NCI-H2171 treated with DMSO at 0.1 percent for 48 hours (cell line): Measurements from ENCODE around the gene CARMIL1.
A peak's percentile ranks its signal among the peaks of the same experiment; 100 is the strongest.
"Not testable (repeated sequence)": the region's sequence is repeated elsewhere in the genome, so short reads cannot be mapped to it uniquely, and the experiment has no call there.

ENCODE experiments used
- DNase-seq: peaks from one replicate; lab custom pipeline; 2025; lab: John Stamatoyannopoulos, UW

CARMIL1 gene

DNA sequence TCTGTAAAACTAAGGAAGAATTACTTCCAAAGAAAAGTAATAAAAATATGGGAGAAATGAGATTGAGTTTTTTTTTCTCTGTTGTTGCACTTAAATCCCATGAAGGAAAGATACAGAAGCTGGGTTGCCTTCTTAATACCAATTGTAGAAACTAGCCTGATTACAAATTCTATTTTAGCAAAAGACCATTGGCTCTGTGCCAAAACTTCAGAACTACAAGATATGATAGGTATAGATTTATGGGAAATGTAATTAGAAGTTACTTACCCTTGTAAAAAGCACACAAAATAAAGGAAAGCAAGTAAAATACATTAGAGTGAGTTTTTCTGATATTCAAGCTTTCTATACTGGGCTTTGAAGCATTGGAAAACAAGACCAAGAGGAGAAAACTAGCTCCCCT is 299.4 kb downstream of the CARMIL1 start:
- DNase-seq, result no peak

DNA sequence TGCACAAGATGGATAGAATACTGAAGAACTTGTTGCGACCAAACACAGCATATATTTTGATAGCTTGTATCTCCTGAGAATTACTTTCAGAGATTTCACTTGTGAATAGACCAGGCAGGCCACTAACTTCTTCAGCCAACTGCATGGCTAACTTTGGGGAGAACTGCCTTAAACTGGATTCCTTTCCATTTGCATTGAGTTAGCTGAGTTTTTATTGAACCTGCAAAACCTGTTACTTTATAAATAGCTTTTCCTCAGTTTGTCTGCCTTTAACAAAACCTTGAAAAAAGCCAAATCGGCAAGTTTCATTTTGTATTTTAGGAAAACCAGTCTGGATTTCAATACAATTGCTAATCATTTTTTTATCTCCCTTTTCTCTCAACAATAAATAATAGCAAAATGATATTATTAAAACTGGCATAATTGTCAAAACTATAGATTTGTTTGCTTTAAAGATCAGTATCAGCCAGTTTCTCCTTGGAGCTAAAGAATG is 300.3 kb downstream of the CARMIL1 start:
- no peak for DNase-seq

GRCh38 chr6:25579902-25580495 is 300.8 kb downstream of the CARMIL1 start:
- no peak for DNase-seq

GRCh38 chr6:25582101-25582500 is 302.9 kb downstream of the CARMIL1 start:
- no peak for DNase-seq

DNA sequence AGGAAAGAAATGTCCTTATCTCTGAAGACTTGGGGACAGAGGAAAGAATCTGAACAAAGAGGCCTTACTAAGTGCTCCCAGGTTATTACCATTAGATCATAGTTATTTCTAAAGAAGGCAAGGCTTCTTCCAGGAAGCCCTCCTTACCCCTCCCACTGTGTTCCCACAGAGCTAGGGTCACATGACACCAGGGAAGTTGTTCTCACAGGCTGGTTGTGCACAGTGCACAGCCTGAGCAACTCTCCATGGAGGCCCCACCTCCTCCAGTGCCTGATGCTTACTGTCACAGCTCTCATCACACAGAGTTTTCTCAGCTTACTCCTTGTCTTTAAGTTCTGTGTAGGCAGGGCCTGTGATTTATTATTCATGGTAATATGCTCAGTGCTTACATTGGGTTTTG is 303.9 kb downstream of the CARMIL1 start:
- DNase-seq, result no peak

GRCh38 chr6:25583906-25584305 is 304.7 kb downstream of the CARMIL1 start:
- no peak for DNase-seq

- no peak for DNase-seq
These were observed 306.1 kb downstream of the CARMIL1 start for GRCh38 chr6:25585225-25585624.

DNA sequence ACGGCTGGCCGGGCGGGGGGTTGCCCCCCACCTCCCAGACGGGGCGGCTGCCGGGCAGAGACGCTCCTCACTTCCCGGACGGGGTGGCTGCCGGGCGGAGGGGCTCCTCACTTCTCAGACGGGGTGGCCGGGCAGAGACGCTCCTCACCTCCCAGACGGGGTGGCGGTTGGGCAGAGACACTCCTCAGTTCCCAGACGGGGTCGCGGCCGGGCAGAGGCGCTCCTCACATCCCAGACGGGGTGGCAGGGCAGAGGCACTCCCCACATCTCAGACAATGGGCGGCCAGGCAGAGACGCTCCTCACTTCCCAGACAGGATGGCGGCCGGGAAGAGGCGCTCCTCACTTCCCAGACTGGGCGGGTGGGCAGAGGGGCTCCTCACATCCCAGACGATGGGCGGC is 306.9 kb downstream of the CARMIL1 start:
- DNase-seq, result not testable (repeated sequence)

GRCh38 chr6:25586927-25587326 is 307.8 kb downstream of the CARMIL1 start:
- no peak for DNase-seq

- peak; percentile 60 for DNase-seq
These were observed 311.8 kb downstream of the CARMIL1 start for GRCh38 chr6:25590986-25591385.

GRCh38 chr6:25596928-25597818 is 318.0 kb downstream of the CARMIL1 start:
- DNase-seq, result no peak

GRCh38 chr6:25599516-25600085 is 320.4 kb downstream of the CARMIL1 start:
- no peak for DNase-seq

- peak; percentile 67 for DNase-seq
These were observed 322.9 kb downstream of the CARMIL1 start for GRCh38 chr6:25601800-25602673.

GRCh38 chr6:25602674-25602982 is 323.5 kb downstream of the CARMIL1 start:
- no peak for DNase-seq

GRCh38 chr6:25603251-25603650 is 324.1 kb downstream of the CARMIL1 start:
- no peak for DNase-seq

- peak; percentile 82 for DNase-seq
These were observed 327.0 kb downstream of the CARMIL1 start for GRCh38 chr6:25606151-25606550.

- peak; percentile 6 for DNase-seq
These were observed 329.5 kb downstream of the CARMIL1 start for GRCh38 chr6:25608558-25609174.

- no peak for DNase-seq
These were observed 333.5 kb downstream of the CARMIL1 start for GRCh38 chr6:25612666-25613065.

DNA sequence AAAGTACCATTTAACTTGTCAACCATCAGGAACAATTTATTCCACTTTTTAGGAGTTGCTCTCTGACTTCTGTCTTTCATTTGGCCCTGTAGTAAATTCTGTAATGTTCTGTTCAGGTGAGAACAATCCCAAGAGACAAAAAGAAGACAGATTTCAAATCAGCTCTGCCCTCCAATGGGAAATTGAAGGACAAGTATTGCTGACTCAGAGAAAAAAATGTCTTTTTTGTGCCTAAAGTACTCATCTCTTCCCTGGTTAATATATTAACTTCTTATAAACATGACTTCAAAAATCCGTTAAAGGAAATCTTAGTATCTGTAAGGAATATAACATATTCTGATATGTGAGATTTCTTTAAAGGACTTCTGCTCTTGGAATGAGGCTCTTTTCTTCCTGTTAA is 334.2 kb downstream of the CARMIL1 start:
- DNase-seq, result no peak

DNA sequence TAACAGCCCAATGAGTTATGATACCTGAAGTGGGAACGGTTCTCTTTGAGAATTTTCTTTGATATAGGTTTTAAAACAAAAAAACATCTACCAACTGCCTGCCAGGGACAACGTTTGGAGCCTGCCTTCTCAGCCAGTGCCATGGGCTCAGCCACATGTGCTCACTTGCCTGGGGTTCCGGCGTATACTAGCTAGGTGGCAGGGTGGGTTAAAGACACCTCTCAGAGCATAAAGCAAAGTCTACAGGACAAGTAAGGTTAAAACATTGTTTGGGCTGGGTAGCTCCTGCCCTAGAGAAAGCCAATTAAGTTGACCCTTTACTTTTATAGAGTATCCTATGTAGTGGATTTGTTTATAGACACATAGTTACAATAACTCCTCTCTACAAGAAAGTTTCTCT is 334.9 kb downstream of the CARMIL1 start:
- DNase-seq, result no peak

- no peak for DNase-seq
These were observed 336.3 kb downstream of the CARMIL1 start for GRCh38 chr6:25615471-25615870.

GRCh38 chr6:25617997-25618396 is 338.8 kb downstream of the CARMIL1 start:
- DNase-seq, result no peak
